ENCODE measurements around the gene TMEM17.

Gene TMEM17

GRCh38 chr2:62465741-62466502, 40.1 kb downstream of the TMEM17 start:
- no peak overlapping the region for H3K9ac ChIP-seq (ENCODE audit: low read length)
- no peak overlapping the region for H3K4me3 ChIP-seq (ENCODE audit: low read depth, low read length, poor library complexity, severe bottlenecking)
- no peak overlapping the region for H3K4me2 ChIP-seq (ENCODE audit: low read length)
- H2AFZ ChIP-seq (ENCODE audit: low read length), result no peak overlapping the region
- no peaks in the 10 kb centered on the region for H3K9me2 ChIP-seq (ENCODE audit: low read depth, low read length)
- no peak overlapping the region for H3K27ac ChIP-seq (ENCODE audit: low read depth, low read length, poor library complexity, severe bottlenecking)
- no peaks in the 10 kb centered on the region for H3K36me3 ChIP-seq (ENCODE audit: insufficient read depth, low read length)
- H3K79me2 ChIP-seq (ENCODE audit: insufficient read depth, low read length), result no peaks in the 10 kb centered on the region
- no peak for TF ChIP-seq CTCF (IDR thresholded peaks at IDR 0.05; ENCODE audit: low read length)
- no peak for TF ChIP-seq EZH2 (IDR thresholded peaks at IDR 0.05; ENCODE audit: borderline replicate concordance, low read length)
- H3K9me3 ChIP-seq (ENCODE audit: low read length), result no peaks in the 10 kb centered on the region
- H3K27me3 ChIP-seq (ENCODE audit: insufficient read depth, low read length), result no peaks in the 10 kb centered on the region
- no peaks in the 10 kb centered on the region for H3K4me1 ChIP-seq (ENCODE audit: insufficient read depth, low read length, severe bottlenecking)
- no peaks in the 10 kb centered on the region for H4K20me1 ChIP-seq (ENCODE audit: insufficient read depth, low read length)
- H3F3A ChIP-seq (ENCODE audit: insufficient read depth, low read length), result no peaks in the 10 kb centered on the region

GRCh38 chr2:62465039-62465740, 40.8 kb downstream of the TMEM17 start:
- H3K36me3 ChIP-seq (ENCODE audit: insufficient read depth, low read length), result no peaks in the 10 kb centered on the region
- H4K20me1 ChIP-seq (ENCODE audit: insufficient read depth, low read length), result no peaks in the 10 kb centered on the region
- no peaks in the 10 kb centered on the region for H3K79me2 ChIP-seq (ENCODE audit: insufficient read depth, low read length)
- TF ChIP-seq CTCF (IDR thresholded peaks at IDR 0.05; ENCODE audit: low read length), result no peak
- no peak for TF ChIP-seq EZH2 (IDR thresholded peaks at IDR 0.05; ENCODE audit: borderline replicate concordance, low read length)
- no peaks in the 10 kb centered on the region for H3F3A ChIP-seq (ENCODE audit: insufficient read depth, low read length)
- no peaks in the 10 kb centered on the region for H3K27me3 ChIP-seq (ENCODE audit: insufficient read depth, low read length)
- H3K4me2 ChIP-seq (ENCODE audit: low read length), result no peak overlapping the region
- H3K9ac ChIP-seq (ENCODE audit: low read length), result no peak overlapping the region
- H3K9me2 ChIP-seq (ENCODE audit: low read depth, low read length), result no peaks in the 10 kb centered on the region
- no peaks in the 10 kb centered on the region for H3K9me3 ChIP-seq (ENCODE audit: low read length)
- H3K4me3 ChIP-seq (ENCODE audit: low read depth, low read length, poor library complexity, severe bottlenecking), result no peak overlapping the region
- H2AFZ ChIP-seq (ENCODE audit: low read length), result no peak overlapping the region
- no peak overlapping the region for H3K27ac ChIP-seq (ENCODE audit: low read depth, low read length, poor library complexity, severe bottlenecking)
- no peaks in the 10 kb centered on the region for H3K4me1 ChIP-seq (ENCODE audit: insufficient read depth, low read length, severe bottlenecking)

- Histone ChIP-seq H2AFZ (ENCODE audit: low read length) (no peak overlapping the region), H3K4me2 (ENCODE audit: low read length) (no peak overlapping the region), H3K9ac (ENCODE audit: low read length) (no peak overlapping the region)
Observed at GRCh38 chr2:62464221-62465007, 41.6 kb downstream of the TMEM17 start.

More at GRCh38 chr2:62464221-62465007, 41.6 kb downstream of the TMEM17 start:
- H3F3A ChIP-seq (ENCODE audit: insufficient read depth, low read length), result no peaks in the 10 kb centered on the region
- H4K20me1 ChIP-seq (ENCODE audit: insufficient read depth, low read length), result no peaks in the 10 kb centered on the region
- H3K9me3 ChIP-seq (ENCODE audit: low read length), result no peaks in the 10 kb centered on the region
- no peaks in the 10 kb centered on the region for H3K79me2 ChIP-seq (ENCODE audit: insufficient read depth, low read length)
- no peaks in the 10 kb centered on the region for H3K36me3 ChIP-seq (ENCODE audit: insufficient read depth, low read length)
- H3K27me3 ChIP-seq (ENCODE audit: insufficient read depth, low read length), result no peaks in the 10 kb centered on the region
- no peaks in the 10 kb centered on the region for H3K9me2 ChIP-seq (ENCODE audit: low read depth, low read length)
- TF ChIP-seq EZH2 (IDR thresholded peaks at IDR 0.05; ENCODE audit: borderline replicate concordance, low read length) (no peak), CTCF (IDR thresholded peaks at IDR 0.05; ENCODE audit: low read length) (no peak)
- no peak overlapping the region for H3K27ac ChIP-seq (ENCODE audit: low read depth, low read length, poor library complexity, severe bottlenecking)
- H3K4me3 ChIP-seq (ENCODE audit: low read depth, low read length, poor library complexity, severe bottlenecking), result no peak overlapping the region
- H3K4me1 ChIP-seq (ENCODE audit: insufficient read depth, low read length, severe bottlenecking), result no peaks in the 10 kb centered on the region
